GM18858 (cell line): Measurements from ENCODE around the gene TYROBP.
"Not testable (repeated sequence)": the region's sequence is repeated elsewhere in the genome, so short reads cannot be mapped to it uniquely, and the experiment has no call there.

Source experiments
- ATAC-seq: cut with Tn5 transposase; IDR thresholded peaks from one replicate; pipeline ENCODE4 v1.9.1; 2021; ENCODE audit not compliant: unreplicated experiment

The TYROBP gene

DNA sequence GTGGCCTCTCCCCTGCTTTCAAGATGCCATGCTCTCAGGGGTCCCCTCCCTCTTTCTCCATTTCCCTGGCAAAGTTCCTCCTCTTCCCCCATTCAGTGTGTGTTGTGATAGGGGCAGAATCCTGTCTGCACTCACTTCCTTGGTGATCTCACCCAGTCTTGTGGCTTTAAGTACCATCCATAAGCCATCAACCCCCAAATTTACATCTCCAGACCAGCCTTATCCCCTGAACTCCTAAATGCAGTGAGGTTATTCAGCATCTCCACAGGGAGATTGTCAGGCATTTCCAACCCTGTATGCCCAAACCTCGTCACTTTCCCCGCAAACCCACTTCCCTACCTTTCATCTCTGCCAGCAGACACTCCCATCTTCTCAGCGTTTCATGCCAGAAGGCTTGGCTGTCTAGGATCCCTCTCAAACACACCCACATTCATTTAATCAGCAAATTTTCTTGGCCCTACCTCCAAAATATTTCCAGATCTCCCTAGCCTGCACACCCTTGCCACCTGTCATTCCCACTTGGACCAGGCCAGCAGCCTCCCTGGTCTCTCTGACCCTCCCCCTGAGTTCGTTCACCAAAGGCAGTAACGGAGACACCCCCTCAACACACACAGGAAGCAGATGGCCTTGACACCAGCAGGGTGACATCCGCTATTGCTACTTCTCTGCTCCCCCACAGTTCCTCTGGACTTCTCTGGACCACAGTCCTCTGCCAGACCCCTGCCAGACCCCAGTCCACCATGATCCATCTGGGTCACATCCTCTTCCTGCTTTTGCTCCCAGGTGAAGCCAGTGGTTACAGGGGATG lies 6.0 kb downstream of the TYROBP start, which contains the start of gene HCST:
Gene HCST (plus strand): TSS at position 676 of the 808 bp plus-strand sequence. CDS start 65 bp downstream, at position 741.
- ATAC-seq = no peak

DNA sequence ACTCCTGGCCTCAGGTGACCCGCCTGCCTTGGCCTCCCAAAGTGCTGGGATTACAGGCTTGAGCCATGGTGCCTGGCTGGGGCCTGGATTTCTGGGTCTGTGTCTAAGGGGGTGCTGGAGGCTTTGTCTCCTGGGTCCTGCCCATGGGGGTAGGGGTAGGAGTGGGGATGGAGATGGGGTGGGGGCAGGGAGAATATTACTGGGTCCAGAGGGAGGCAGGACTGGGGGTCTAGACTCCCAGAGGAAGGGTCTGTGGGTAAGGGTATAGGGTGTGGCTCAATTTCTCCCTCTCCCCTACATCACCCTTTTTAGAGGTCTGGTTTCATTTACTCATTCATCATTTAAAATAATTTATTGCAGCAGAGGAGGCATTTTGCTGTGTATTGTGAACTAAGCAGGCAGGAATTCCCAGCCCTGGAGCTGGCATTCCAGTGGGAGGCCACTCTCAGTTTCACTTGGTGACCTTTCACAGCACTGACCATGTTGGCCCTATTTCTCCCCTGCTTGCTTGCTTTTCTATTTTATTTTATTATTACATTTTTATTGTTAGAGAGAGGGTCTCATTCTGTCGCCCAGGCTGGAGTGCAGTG lies 6.9 kb downstream of the TYROBP start:
- no peak for ATAC-seq

DNA sequence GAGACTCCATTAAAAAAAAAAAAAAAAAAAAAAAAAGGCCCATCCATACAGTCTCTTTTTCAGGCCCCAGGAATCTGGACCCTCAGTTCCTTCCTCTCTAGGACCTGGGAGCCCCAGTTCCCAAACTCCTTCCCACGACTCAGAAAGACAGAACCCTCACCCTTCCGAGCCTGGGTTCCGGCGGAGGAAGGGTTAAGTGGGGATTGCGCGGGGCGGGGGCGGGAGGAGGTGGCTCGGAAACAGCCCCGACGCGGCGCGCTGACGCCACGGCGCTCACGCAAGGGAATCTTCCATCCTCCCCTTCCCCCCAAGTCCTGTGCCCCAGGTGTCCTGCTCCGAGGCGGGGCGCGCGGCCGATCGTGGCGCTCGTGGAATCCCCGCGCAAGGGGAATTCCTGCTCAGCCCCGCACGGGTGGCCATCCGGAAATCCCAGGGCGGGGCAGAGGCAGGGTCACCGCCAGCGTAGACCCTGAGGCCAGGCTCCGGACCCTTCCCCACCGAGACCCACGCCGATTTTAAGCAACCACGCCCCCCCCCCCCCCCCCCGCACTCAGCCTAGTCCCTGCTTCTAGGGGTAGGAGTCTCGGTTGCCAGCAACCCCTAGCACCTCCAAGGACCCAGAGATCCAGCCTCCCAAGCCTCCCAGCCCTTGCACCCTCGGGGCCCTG lies 8.4 kb downstream of the TYROBP start:
- no peak for ATAC-seq

DNA sequence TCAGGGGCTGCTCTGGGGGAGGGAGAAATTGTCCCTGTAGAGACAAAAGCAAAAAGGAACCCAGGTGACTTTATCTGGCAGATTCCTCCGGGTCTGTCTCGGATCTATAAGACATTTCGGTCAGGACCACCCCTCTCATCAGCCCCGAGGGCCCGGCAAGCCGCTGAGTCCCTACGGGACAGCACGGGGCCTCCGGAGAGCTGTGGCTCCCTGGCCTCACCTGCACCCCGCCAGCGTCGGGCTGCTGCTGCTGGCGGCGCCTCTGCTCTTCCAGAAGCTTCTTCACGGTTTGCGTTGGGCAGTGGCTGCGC lies 9.6 kb downstream of the TYROBP start:
- no peak for ATAC-seq

DNA sequence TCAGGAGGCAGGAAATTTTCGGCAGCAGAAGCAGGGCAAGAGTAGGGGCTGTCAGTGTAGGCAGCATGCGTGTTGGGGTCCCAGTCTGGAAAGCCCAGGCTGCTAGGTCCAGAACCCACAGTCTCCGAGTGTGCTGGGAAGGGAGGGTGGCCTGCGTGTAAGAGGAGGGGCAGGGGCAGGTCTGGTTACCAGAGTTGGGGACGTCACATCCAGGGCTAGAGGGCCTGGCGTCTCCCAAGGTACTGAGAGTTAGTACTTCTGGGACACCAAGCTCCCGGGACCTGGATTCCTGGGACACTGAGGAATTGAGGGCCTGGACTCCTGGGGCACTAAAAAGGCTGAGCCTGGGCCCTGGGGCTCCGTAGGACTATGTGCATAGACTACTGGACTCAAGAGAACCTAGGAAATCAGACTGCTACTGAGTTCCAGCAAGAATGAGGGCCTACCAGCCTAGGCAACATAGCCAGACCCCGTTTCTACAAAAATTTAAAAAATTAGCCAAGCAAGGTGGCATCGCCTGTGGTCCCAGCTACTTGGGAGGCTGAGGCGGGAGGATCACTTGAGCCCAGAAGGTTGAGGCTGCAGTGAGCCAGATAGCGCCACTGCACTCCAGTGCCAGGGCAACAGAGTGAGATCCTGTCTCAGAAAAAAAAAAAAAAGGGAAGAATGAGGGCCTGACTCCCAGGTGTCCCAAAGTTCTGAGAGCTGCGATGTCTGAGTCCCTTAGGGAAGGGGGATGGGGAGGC lies 10.2 kb downstream of the TYROBP start:
- ATAC-seq = no peak

DNA sequence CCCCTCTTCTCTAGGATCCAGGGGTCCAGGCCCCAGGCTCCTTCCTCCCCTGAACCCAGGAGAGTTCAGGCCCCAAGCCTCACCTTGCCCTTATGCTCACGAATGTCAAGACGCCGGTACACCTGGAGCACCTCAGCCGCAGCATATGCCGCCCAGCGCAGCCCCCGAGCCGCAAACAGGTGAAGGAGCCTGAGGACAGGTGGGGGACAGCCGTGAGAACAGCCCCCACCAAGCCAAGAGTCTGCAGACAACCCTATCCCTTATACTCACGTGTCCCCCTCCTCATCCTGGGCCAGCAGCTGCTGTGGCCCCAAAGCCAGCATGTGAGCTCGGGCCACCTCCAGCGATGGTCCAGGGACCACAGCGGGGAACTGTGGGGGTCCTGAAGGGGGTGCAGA lies 11.5 kb downstream of the TYROBP start:
- ATAC-seq = no peak

DNA sequence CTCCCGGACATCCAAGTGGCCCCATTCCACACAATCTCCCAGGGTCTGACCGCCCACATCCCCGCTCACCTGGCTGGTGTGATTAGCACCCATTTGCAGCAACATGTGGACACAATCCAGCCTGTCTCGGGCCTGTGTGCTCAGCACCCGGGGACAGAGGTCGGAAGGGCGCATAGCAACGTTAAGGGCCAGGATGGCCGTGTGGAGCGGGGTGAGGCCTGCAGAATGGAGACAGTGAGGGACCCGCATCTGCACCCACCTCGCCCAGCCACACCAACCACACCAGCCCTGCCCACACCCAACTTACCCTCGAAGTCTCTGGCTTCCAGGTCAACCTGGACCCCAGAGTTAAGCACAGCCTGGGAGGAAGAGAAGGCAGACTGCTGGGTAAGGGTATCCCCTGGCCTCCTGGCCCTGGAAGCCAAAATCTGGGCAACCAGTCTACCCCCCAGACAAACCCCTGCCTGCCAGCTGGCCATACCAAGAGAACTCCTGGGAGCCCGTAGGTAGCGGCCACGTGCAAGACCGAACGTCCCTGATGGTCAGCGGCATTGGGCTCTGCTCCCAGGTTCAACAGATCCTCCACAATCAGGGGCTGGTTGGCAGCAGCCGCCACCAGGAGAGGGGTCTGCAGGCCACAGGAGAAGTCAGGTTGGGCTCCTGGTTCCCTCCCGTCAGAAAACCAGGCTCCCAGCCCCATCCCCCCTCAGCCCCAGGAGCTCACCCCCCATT lies 12.0 kb downstream of the TYROBP start:
- ATAC-seq = no peak

DNA sequence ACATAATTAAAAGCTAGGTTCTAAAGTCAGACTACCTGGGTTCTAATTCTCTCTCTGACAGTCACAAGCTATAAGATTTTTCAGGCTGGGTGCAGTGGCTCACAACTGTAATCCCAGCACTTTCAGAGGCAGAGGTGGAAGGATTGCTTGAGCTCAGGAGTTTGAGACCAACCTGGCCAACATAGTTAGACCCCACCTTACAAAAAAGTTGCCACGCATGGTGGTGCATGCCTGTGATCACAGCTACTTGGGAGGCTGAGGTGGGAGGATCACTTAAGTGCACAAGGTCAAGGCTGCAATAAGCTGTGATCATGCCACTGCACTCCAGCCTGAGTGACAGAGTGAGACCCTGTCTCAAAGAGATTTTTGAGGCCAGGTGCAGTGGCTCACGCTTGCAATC lies 13.8 kb downstream of the TYROBP start:
- ATAC-seq = no peak

DNA sequence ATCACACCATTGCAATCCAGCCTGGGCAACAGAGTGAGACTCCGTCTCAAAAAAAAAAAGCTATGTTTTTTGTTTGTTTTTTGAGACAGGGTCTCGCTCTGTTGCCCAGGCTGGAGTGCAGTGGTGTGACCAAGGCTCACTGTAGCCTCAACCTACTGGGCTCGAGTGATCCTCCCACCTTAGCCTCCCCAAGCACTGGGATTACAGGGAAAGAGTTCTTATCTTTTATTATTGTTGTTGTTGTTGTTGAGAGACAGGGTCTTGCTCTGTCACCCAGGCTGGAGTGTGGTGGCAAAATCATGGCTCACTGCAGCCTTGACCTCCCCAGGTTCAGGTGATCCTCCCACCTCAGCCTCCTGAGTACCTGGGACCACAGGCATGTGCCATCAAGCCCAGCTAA lies 16.3 kb downstream of the TYROBP start:
- not testable (repeated sequence) for ATAC-seq

DNA sequence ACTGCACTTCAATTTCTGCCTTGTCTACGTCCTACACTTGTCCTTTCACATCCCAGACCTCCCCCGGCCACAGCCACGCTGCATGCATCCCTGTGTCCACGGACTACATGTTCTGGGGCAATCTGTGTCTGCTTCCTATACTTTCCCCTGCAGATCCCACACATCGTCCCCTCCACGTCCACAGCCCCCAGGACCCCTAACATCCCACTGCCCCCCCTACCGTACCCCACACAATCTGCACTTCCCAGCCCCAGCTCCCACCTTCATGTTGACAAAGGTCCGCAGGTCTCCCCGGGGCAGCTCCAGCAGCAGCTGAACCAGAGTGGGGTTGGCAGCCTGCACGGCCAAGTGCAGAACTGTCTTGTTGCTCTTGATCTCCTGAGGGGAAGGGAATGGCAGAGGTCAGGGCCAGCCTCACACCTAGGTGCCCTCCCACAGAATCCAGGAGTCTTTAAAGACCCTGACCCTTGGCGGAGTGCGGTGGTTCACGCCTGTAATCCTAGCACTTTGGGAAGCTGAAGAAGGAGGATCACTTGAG lies 17.9 kb downstream of the TYROBP start:
- no peak for ATAC-seq

DNA sequence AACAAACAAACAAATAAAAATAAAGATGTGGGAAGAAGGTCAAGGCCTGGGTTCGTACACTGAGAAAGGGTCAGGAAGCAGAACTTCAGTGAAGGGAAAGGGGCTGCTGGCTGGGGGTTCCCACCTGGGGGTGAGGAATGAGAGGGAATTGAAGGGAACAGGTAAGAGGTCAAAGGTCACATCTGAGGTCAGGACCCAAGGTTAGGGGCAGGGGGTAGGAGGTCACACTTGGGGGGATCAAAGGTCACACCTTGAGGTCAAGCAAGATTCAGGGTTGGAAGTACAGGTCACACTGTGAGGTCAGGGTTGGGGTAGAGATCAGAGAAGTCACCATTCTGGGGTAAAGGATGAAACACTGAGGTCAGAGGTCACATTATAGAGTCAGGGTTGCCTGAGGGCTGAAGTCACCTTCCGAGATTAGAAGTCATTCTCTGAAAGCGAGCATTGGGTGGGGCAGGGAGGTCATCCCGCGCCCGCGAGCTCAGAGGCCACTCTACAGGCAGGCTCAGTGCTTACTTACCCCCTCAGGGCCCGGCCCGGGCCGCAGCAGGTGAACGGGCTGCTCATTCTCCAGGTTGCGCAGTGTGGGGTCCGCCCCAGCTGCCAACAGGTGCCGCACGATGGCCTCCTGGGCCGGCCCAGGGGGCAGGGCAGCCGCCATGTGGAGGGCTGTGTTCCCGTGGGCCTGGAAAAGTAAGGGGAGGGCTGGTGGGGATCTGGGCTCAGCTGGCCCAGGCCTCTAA lies 18.6 kb downstream of the TYROBP start:
- no peak for ATAC-seq

DNA sequence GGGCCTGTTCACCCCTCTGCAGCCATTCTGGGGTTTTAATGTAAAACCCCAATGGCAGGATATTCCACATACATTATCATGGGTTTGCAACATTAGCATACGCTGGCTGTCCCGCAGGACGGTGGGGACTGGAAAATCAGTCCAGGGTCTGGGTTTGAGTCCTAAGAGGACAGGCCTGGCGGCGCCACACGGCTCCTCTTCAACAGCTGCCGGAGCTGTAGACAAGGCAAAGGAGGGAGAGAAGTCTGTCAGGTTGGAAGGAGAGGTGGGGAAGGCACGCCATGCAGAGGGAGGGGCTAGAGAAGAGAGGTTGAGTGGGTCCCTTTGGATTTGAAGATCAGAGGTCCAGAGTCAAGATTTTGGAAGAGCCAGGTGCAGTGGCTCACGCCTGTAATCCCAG lies 19.7 kb downstream of the TYROBP start:
- ATAC-seq = no peak

DNA sequence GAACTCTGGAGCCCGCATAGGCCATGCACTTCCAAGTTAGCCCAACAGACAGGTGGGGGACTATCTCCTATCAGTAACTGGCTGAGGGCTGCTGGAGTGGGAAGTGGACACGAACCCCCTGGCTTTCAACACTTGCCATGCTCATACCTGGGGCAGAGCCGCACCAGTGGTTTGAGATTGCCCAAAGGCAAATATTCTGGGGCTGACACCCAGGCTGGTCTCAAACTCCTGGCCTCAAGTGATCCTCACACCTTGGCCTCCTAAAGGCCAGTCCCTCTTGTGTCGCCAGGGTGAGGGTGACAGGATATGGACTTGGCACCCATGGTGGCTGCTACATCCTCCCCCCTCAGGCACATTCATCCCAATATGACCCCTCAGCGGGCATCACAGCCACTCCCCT lies 20.9 kb downstream of the TYROBP start:
- ATAC-seq = no peak

DNA sequence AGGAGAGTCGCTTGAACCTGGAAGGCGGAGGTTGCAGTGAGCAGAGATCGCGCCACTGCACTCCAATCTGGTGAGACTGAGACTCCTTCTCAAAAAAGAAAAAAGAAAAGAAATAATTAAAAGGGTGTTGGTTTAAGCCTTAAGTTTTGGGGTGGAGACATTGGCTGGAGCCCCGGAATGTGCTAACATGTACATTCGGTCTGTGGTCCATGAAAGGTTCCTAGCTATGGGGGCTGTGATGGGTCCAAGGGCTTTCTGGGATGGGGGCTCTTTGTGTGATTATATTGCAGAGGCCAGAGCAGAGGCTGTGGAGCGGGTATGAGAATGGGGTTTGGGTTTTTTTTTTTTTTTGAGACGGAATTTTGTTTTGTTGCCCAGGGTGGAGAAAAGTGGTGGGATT lies 22.2 kb downstream of the TYROBP start:
- no peak for ATAC-seq

DNA sequence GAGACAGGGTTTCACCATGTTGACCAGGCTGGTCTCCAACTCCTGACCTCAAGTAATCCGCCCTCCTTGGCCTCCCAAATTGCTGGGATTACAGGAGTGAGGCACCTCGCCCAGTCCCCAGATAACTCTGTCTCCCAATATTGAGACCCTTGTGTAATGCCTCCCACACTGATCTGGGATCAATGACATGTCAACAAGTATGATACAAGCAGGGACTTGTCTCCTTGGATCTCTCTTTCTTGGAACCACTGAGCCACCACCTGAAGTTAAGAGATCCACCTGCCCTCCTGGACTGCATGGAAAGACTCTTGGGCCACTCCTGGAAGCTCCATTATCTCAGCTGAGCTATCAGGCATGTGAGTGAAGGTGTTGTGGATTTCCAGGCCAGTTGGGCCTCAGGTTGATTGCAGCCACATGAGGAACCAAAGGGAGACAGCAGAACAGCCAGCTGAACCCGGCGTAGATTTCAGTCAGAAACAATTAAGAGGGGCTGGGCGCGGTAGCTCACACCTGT lies 22.8 kb downstream of the TYROBP start:
- ATAC-seq = no peak

DNA sequence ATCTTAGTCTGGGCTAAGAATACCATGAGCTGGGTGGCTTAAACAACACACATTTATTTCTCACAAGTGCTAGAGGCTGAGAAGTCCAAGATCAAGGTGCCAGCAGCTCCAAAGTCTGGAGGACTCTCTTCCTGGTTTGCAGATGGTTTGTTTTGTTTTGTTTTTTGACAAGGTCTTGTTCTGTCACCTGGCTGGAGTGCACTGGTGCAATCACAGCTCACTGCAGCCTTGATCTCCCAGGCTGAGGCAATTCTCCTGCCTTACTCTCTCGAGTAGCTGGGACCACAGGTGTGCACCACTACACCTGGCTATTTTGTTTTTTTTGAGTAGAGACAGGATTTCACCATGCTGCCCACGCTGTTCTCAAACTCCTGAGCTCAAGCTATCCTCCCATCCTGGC lies 24.2 kb downstream of the TYROBP start:
- no peak for ATAC-seq

DNA sequence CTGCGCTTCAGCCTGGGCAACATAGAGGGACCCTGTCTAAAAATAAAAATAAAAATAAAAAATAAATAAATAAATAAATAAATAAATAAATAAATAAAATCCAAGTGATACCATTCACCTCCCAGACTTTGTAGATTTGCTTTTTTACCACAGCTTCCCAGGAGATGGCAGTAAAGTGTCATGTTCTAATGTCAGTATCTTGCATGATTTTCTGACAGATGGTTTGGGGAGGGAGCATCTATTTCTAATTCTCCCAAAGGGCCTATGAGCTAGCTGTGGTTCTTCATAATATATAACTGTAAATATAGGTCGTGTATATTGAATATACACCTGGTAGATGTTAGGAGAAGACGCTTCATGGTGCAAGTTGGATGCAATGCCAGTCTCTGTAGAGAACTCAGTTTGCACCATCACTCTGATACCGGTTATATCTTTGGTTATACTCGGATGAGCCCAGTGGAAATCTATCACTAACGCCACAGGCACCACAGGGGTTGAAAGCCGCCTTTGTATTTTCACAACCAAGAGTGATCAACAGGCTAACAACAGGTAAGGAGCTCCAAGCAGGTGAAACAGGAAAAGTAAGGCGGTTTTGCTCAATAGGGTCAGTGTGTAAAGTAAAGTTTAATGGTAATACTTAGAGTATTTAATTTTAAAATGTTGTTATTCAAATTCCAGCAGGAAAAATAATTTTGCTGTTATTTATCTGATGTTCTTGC lies 25.8 kb downstream of the TYROBP start:
- no peak for ATAC-seq

DNA sequence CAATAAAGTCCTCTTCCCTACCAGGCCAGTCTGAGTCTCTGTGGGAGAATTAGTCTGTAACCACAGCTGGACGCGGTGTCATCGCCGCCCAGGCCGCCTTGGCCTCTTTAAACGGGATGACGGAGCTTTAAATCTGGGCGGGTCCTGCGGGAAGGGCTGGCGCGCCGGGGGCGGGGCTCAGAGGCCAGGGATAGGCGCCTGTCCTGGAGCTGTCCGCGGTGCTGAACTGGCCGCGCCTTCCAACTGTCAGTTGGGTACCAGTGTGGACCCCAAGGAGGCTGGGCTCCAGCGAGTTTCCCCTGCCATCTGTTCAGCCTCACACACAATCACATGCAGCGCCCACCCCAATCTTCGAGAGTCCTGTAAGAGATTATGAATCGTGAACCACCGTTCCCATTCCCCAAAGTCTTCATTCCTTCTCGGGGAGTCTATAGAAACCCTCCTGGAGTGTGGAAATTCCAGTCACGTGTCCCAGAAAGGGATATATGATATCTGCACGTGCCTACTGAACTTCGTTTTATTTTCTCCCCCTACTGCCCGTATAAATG lies 28.3 kb downstream of the TYROBP start:
- no peak for ATAC-seq

DNA sequence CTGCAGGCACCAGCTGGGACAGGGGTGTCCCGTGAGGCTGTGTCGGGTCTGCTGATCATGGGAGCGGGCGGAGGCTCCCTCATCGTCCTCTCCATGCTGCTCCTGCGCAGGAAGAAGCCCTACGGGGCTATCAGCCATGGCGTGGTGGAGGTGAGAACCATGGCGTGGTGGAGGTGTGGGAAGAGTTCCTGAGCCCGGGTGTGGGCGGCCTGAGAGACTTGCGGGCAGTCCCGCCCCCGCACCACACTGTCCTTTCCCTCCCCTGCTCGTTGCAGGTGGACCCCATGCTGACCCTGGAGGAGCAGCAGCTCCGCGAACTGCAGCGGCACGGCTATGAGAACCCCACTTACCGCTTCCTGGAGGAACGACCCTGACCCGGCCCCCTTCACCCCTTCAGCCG lies 29.0 kb downstream of the TYROBP start:
- ATAC-seq = no peak
